ENCODE measurements around the gene PARP6.

The PARP6 gene

DNA sequence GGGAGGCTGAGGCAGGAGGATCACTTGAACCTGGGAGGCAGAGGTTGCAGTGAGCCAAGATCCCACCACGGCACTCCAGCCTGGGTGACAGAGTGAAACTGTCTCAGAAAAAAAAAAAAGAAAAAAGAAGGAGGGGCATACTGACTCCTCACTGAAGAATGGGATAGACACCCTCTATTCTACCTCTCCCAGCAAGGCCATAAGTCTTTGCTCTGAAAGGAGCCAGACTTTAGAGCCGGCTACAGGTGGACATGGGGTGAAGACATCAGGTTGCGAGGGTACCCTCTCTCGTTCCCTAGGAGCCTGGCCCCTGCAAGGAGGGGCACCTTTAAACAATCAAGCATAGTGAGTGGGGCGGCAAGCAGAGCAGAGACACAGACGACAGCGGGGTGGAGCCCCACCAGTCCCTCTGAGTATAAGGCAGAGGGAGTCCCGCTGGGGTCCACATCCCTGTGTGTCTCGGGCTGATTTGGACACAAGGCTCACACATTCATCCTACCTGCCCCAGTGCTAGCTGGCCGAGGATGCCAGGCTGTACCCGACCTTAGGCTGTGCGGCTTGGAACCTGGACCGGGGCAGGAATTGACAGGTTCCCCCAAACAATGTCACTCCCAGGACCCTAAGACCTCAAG, 75.8 kb downstream of the PARP6 start:
- no peaks in the 10 kb centered on the region for H3K9me3 ChIP-seq (ENCODE audit: insufficient read depth, low read length)
- peaks cover 7% of the 10 kb centered on the region; the same call in 1 of the 2 replicates for H3K36me3 ChIP-seq (ENCODE audit: low read length)
- no peak overlapping the region for H3K4me3 ChIP-seq (ENCODE audit: insufficient read depth, low read length, poor library complexity, severe bottlenecking)
- TF ChIP-seq, protein P1, sequence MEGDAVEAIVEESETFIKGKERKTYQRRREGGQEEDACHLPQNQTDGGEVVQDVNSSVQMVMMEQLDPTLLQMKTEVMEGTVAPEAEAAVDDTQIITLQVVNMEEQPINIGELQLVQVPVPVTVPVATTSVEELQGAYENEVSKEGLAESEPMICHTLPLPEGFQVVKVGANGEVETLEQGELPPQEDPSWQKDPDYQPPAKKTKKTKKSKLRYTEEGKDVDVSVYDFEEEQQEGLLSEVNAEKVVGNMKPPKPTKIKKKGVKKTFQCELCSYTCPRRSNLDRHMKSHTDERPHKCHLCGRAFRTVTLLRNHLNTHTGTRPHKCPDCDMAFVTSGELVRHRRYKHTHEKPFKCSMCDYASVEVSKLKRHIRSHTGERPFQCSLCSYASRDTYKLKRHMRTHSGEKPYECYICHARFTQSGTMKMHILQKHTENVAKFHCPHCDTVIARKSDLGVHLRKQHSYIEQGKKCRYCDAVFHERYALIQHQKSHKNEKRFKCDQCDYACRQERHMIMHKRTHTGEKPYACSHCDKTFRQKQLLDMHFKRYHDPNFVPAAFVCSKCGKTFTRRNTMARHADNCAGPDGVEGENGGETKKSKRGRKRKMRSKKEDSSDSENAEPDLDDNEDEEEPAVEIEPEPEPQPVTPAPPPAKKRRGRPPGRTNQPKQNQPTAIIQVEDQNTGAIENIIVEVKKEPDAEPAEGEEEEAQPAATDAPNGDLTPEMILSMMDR (IDR thresholded peaks at IDR 0.05; ENCODE audit: insufficient read depth, low read length, poor library complexity, severe bottlenecking): no peak
- no peak for TF ChIP-seq EZH2phosphoT487 (conservative IDR thresholded peaks at IDR 0.05; ENCODE audit: low read length)
- H3F3A ChIP-seq (ENCODE audit: insufficient read depth): peaks cover 29% of the 10 kb centered on the region
- H3K4me2 ChIP-seq (ENCODE audit: low read depth, low read length, poor library complexity, severe bottlenecking): no peak overlapping the region
- H3K27me3 ChIP-seq (ENCODE audit: low read length): no peaks in the 10 kb centered on the region
- no peak overlapping the region for H3K9ac ChIP-seq (ENCODE audit: low read length)
- H3K27ac ChIP-seq (ENCODE audit: low read depth, low read length): no peak overlapping the region
- H4K20me1 ChIP-seq (ENCODE audit: low read depth, low read length): no peaks in the 10 kb centered on the region; the same call in 1 of the 2 replicates
- no peaks in the 10 kb centered on the region for H3K9me2 ChIP-seq (replicated peaks; ENCODE audit: insufficient read depth, low read length)
- no peaks in the 10 kb centered on the region for H3K79me2 ChIP-seq (ENCODE audit: insufficient read depth, low read length)
- H2AFZ ChIP-seq (ENCODE audit: low read depth, low read length, severe bottlenecking): no peak overlapping the region

- H3F3A ChIP-seq (ENCODE audit: insufficient read depth): peaks cover 19% of the 10 kb centered on the region
- H3K27me3 ChIP-seq (ENCODE audit: low read length): no peaks in the 10 kb centered on the region
- no peak for TF ChIP-seq EZH2phosphoT487 (conservative IDR thresholded peaks at IDR 0.05; ENCODE audit: low read length)
- TF ChIP-seq, protein P1 (IDR thresholded peaks at IDR 0.05; ENCODE audit: insufficient read depth, low read length, poor library complexity, severe bottlenecking): no peak
- no peaks in the 10 kb centered on the region for H3K9me2 ChIP-seq (replicated peaks; ENCODE audit: insufficient read depth, low read length)
- H4K20me1 ChIP-seq (ENCODE audit: low read depth, low read length): no peaks in the 10 kb centered on the region
- no peak overlapping the region for H2AFZ ChIP-seq (ENCODE audit: low read depth, low read length, severe bottlenecking)
- H3K9ac ChIP-seq (ENCODE audit: low read length): no peak overlapping the region
- no peak overlapping the region for H3K4me3 ChIP-seq (ENCODE audit: insufficient read depth, low read length, poor library complexity, severe bottlenecking)
- H3K79me2 ChIP-seq (ENCODE audit: insufficient read depth, low read length): no peaks in the 10 kb centered on the region
- peaks cover 4% of the 10 kb centered on the region; the same call in 1 of the 2 replicates for H3K36me3 ChIP-seq (ENCODE audit: low read length)
- H3K4me2 ChIP-seq (ENCODE audit: low read depth, low read length, poor library complexity, severe bottlenecking): no peak overlapping the region
- H3K27ac ChIP-seq (ENCODE audit: low read depth, low read length): no peak overlapping the region
- no peaks in the 10 kb centered on the region for H3K9me3 ChIP-seq (ENCODE audit: insufficient read depth, low read length)
Measured at GRCh38 chr15:72195101-72195511, 77.2 kb downstream of the PARP6 start.

GRCh38 chr15:72193836-72194396, 78.4 kb downstream of the PARP6 start:
- no peak overlapping the region for H3K27ac ChIP-seq (ENCODE audit: low read depth, low read length)
- no peak overlapping the region for H2AFZ ChIP-seq (ENCODE audit: low read depth, low read length, severe bottlenecking)
- H3K79me2 ChIP-seq (ENCODE audit: insufficient read depth, low read length): no peaks in the 10 kb centered on the region
- H3K27me3 ChIP-seq (ENCODE audit: low read length): no peaks in the 10 kb centered on the region
- no peak overlapping the region for H3K4me3 ChIP-seq (ENCODE audit: insufficient read depth, low read length, poor library complexity, severe bottlenecking)
- 0 out of 2 replicates have a peak, but pooled peaks cover 7% of the 10 kb centered on the region for H3F3A ChIP-seq (ENCODE audit: insufficient read depth)
- H3K9me3 ChIP-seq (ENCODE audit: insufficient read depth, low read length): no peaks in the 10 kb centered on the region
- H3K36me3 ChIP-seq (ENCODE audit: low read length): no peaks in the 10 kb centered on the region; the same call in 1 of the 2 replicates
- no peak overlapping the region for H3K4me2 ChIP-seq (ENCODE audit: low read depth, low read length, poor library complexity, severe bottlenecking)
- H3K9me2 ChIP-seq (replicated peaks; ENCODE audit: insufficient read depth, low read length): no peaks in the 10 kb centered on the region
- TF ChIP-seq, protein P1 (IDR thresholded peaks at IDR 0.05; ENCODE audit: insufficient read depth, low read length, poor library complexity, severe bottlenecking): no peak
- TF ChIP-seq EZH2phosphoT487 (conservative IDR thresholded peaks at IDR 0.05; ENCODE audit: low read length): no peak
- H4K20me1 ChIP-seq (ENCODE audit: low read depth, low read length): no peaks in the 10 kb centered on the region
- H3K9ac ChIP-seq (ENCODE audit: low read length): no peak overlapping the region
